Prostate gland (tissue), 2 donors: ENCODE measurements around the gene ZNF546. TPM values are rescaled to one million over a fixed set of nuclear protein-coding genes. Genes with fewer than 3 reads are reported as not detected.

ENCODE experiments used
- DNase-seq: peaks from one replicate; pipeline ENCODE4 v3.0.0-alpha.2; 2019; ENCODE audit warnings: low spot score
- H3K27ac ChIP-seq, 2 donors: fragments of 200-600 bp; sonication (generic); 2 replicates each; pipeline ENCODE4 v1.5.1; 2017 to 2019
- H3K27me3 ChIP-seq: fragments of 200-600 bp; sonication (generic); replicated peaks from 2 replicates; pipeline ENCODE4 v1.5.1; 2019; ENCODE audit not compliant: insufficient read depth
- H3K36me3 ChIP-seq, 2 donors: fragments of 200-600 bp; sonication (generic); 1 replicate in 1 of 2; 2 replicates in 1 of 2; pipeline versions ENCODE4 v1.5.1 to v1.8.1; 2017 to 2019
- H3K4me1 ChIP-seq: fragments of 200-600 bp; sonication (generic); replicated peaks from 2 replicates; pipeline ENCODE4 v1.5.1; 2019
- H3K4me3 ChIP-seq, 2 donors: fragments of 200-600 bp; sonication (generic); 2 replicates each; pipeline ENCODE4 v1.5.1; 2017 to 2019
- H3K9me3 ChIP-seq: fragments of 200-600 bp; sonication (generic); 2 replicates; pipeline ENCODE4 v1.5.1; 2017
- CTCF ChIP-seq, 4 experiments: fragments of 200-600 bp in 2 of 4; fragments of 450-650 bp in 2 of 4; sonication (generic) in 2 of 4; IDR thresholded peaks; 1 replicate in 3 of 4; 2 replicates in 1 of 4; pipeline ENCODE4 v1.5.1; 2016 to 2019; ENCODE audit warnings: antibody characterized with exemption in 4 of 4, mild to moderate bottlenecking in 2 of 4, moderate library complexity in 2 of 4
- POLR2A ChIP-seq: fragments of 450-650 bp; IDR thresholded peaks from one replicate; pipeline ENCODE4 v1.6.1; 2016; ENCODE audit warnings: antibody characterized with exemption, mild to moderate bottlenecking
- POLR2AphosphoS5 ChIP-seq: sonication (generic); formaldehyde crosslinking; IDR thresholded peaks from one replicate; pipeline ENCODE4 v1.6.1; 2017; ENCODE audit warnings: antibody characterized with exemption
- WGBS: methylation state at CpG from one replicate; pipeline ENCODE4 v1.1.5; 2018; 5-methylcytosine and 5-hydroxymethylcytosine counted together
- intact Hi-C: fragments of 100-400 bp; cut with DNase I; formaldehyde crosslinking; loops from one replicate; pipeline ENCODE4 v1.14.2; 2022
- total RNA-seq, 2 donors: library from RNA; depleted of rRNA; stranded (reverse); fragments of >200 nt; gene quantifications; one replicate each; pipeline ENCODE4 v1.1.0, GENCODE V29; 2016

Gene ZNF546
- total RNA-seq, 2 donors from 2014 or later: 4.6 to 10.6 TPM

- H3K4me3 ChIP-seq: no peak overlapping the region
- no peak overlapping the region for H3K27ac ChIP-seq
- DNase-seq: no peak
- intact Hi-C loops: no loop called here
- 64% methylated on average over 1 of the region's 1 CpG for WGBS
- peaks cover 0 to 3% of the 10 kb centered on the region in 2 donors for H3K36me3 ChIP-seq
- no peaks in the 10 kb centered on the region for H3K9me3 ChIP-seq
- no peak for TF ChIP-seq POLR2A
- no peak for TF ChIP-seq CTCF (IDR thresholded peaks at IDR 0.05)
- TF ChIP-seq POLR2AphosphoS5: no peak
- no peaks in the 10 kb centered on the region for H3K4me1 ChIP-seq
- H3K27me3 ChIP-seq: no peaks in the 10 kb centered on the region
Measured at GRCh38 chr19:40006273-40006691, 9.4 kb downstream of the ZNF546 start.

GRCh38 chr19:40009674-40010073 is 12.8 kb downstream of the ZNF546 start:
- peaks cover 3 to 10% of the 10 kb centered on the region in 2 donors for H3K36me3 ChIP-seq
- DNase-seq: no peak
- no peaks in the 10 kb centered on the region for H3K4me1 ChIP-seq
- TF ChIP-seq CTCF (IDR thresholded peaks at IDR 0.05): no peak
- TF ChIP-seq POLR2A: no peak
- TF ChIP-seq POLR2AphosphoS5: no peak
- no peaks in the 10 kb centered on the region for H3K9me3 ChIP-seq
- intact Hi-C loops: no loop called here
- no peak overlapping the region for H3K4me3 ChIP-seq
- no peak overlapping the region for H3K27ac ChIP-seq
- H3K27me3 ChIP-seq: no peaks in the 10 kb centered on the region

DNA sequence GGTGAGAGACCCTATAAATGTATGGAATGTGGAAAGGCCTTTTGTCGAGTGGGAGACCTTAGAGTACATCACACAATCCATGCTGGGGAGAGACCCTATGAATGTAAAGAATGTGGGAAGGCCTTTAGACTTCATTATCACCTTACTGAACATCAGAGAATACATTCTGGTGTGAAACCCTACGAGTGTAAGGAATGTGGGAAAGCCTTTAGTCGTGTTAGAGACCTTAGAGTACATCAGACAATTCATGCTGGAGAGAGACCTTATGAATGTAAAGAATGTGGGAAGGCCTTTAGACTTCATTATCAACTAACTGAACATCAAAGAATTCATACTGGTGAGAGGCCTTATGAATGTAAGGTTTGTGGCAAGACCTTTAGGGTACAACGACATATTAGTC is 17.1 kb downstream of the ZNF546 start:
- 90% methylated on average over 4 of the region's 4 CpGs for WGBS
- no peak for DNase-seq
- Histone ChIP-seq H3K4me3 (no peak overlapping the region), H3K27ac (no peak overlapping the region), H3K9me3 (no peaks in the 10 kb centered on the region), H3K36me3 (peaks cover 0 to 10% of the 10 kb centered on the region in 2 donors), H3K4me1 (no peaks in the 10 kb centered on the region), H3K27me3 (no peaks in the 10 kb centered on the region)
- TF ChIP-seq POLR2AphosphoS5: no peak
- no peak for TF ChIP-seq POLR2A
- no peak for TF ChIP-seq CTCF (IDR thresholded peaks at IDR 0.05)
- intact Hi-C loops: no loop called here

GRCh38 chr19:40023969-40024368 is 27.1 kb downstream of the ZNF546 start:
- intact Hi-C loops: no loop called here
- Histone ChIP-seq H3K27me3 (no peaks in the 10 kb centered on the region), H3K9me3 (peaks cover 6% of the 10 kb centered on the region), H3K4me3 (no peak overlapping the region), H3K36me3 (no peaks in the 10 kb centered on the region), H3K27ac (no peak overlapping the region), H3K4me1 (no peaks in the 10 kb centered on the region)
- no peak for DNase-seq
- WGBS: 89% methylated on average over 3 of the region's 3 CpGs
- TF ChIP-seq CTCF (IDR thresholded peaks at IDR 0.05): no peak
- TF ChIP-seq POLR2A: no peak
- TF ChIP-seq POLR2AphosphoS5: no peak

DNA sequence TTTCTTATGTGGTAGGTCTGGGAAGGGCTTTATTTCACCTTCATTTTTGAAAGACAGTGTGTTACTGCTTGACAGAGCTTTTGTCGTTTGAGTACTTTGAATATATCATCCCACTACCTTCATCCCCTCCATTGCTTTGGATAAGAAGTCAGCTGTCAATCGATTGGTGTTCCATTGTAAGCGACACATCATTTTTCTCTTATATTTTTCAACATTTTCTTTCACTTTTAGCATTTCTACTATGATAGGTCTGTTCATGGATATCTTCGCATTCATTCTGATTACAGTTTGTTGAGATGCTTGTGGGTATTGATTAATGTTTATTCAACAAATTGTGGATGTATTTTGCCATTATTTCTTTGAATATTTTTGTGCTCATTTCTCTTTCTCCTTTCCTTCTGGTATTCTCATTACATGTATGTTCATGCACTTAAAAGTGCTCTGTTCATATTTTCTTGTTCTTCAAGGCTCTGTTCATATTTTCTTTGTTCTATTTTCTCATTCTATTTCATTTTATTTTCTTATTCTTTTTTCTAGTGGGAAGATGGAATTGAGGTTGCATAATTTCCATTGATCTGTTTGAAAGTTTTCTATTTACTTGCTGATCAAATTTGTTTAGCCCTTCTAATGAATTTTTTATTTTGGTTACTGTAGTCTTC is 29.2 kb downstream of the ZNF546 start:
- no peak for DNase-seq

More for the DNA sequence above, 29.2 kb downstream of the ZNF546 start:
- no peaks in the 10 kb centered on the region for H3K36me3 ChIP-seq
- H3K9me3 ChIP-seq: peaks cover 6% of the 10 kb centered on the region
- no peaks in the 10 kb centered on the region for H3K27me3 ChIP-seq
- H3K4me1 ChIP-seq: no peaks in the 10 kb centered on the region
- intact Hi-C loops: no loop called here
- no peak overlapping the region for H3K4me3 ChIP-seq
- no peak for TF ChIP-seq CTCF (IDR thresholded peaks at IDR 0.05)
- 93% methylated on average over 4 of the region's 4 CpGs for WGBS
- H3K27ac ChIP-seq: no peak overlapping the region
